ENCODE measurements around the gene MYRIP. TPM values are rescaled to one million over a fixed set of nuclear protein-coding genes. Genes with fewer than 3 reads are reported as not detected.

The MYRIP gene
- total and polyA plus RNA-seq, 4 donors = 0.15 to 11.0 (median 5.5) TPM

DNA sequence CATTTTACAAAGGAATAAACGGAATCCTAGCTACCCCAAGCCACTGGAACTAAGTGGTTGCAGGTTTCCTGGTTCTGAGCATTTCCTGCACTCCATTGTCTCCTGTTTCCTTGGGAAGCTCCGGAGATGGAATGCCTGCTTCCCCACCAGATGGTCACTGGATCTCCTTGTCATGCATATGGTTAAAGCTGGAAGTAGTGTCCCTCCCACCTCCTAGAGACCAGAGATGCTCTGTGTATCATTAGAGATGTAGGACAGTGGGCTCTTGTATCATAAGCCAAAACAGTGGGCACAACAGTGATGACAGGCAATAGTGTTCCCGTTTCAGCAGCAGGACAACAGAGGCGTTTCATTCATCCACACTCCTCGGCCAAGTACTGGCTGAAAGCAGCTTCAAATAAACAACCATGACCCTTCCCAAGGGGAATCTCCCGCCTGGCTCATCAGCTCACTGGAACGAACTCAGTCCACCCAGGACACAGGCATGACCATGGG, 363.9 kb downstream of the MYRIP start:
- WGBS, 2 donors = 42 to 49% methylated on average over 7 of the region's 7 CpGs
- no peak overlapping the region for H3K27ac ChIP-seq (ENCODE audit: low read depth in 1 of 2, low read length in 2 of 2)

DNA sequence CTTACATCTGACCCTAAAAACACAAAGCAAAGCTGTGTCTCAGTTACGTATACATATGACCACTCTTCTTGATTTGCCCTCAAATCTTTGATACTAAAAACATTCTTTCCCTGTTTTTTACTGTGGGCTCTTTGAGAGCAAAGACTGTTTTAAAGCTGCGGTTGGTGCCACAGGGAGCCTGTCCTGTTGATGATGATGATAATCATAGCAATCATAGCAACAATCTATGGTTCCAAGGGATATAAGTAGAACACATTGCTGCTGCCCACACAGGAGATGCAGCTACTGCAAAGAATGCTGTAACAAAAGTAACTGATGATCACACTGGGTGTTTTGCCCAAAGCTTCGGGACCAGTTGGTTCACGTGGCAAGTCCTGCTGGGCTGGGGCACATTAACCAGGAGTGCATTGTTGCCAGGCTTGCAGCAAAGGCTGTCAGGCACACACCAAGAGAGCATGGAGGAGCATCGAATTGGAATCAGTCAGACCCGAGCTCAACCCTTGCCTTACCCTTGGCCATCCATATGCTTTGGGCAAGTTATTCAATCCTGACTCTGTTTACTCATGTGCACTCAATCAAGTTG, 368.7 kb downstream of the MYRIP start:
- intact Hi-C loops (cut with DNase I) = loop anchor here (2.0 to 5.0 kb wide), 4 partner anchors 366 to 471 kb away; no protein-coding TSS in a partner anchor
- Histone ChIP-seq H3K4me1 (ENCODE audit: control insufficient read depth in 1 of 2, insufficient read depth in 2 of 2, low read length in 2 of 2) (no peaks in the 10 kb centered on the region), H3K4me3 (ENCODE audit: low read length in 2 of 2) (no peak overlapping the region), H3K9me3 (ENCODE audit: control insufficient read depth, low read length) (no peaks in the 10 kb centered on the region), H3K27ac (ENCODE audit: low read depth in 1 of 2, low read length in 2 of 2) (no peak overlapping the region), H3K36me3 (ENCODE audit: control insufficient read depth in 1 of 2, insufficient read depth in 2 of 2, low read length in 1 of 2) (no peaks in the 10 kb centered on the region), H3K27me3 (ENCODE audit: control insufficient read depth in 1 of 2, insufficient read depth in 2 of 2, low read length in 1 of 2) (peaks cover 0 to 1% of the 10 kb centered on the region in 2 donors)
- ATAC-seq (ENCODE audit: low FRiP score) = no peak
- DNase-seq = no peak
- 89 to 93% methylated on average over 6 of the region's 6 CpGs for WGBS, 2 donors

More for the DNA sequence above, 363.9 kb downstream of the MYRIP start:
- no peaks in the 10 kb centered on the region for H3K36me3 ChIP-seq (ENCODE audit: control insufficient read depth in 1 of 2, insufficient read depth in 2 of 2, low read length in 1 of 2)
- H3K4me1 ChIP-seq (ENCODE audit: control insufficient read depth in 1 of 2, insufficient read depth in 2 of 2, low read length in 2 of 2) = no peaks in the 10 kb centered on the region
- DNase-seq (no peak), ATAC-seq (ENCODE audit: low FRiP score) (no peak)
- no peak overlapping the region for H3K4me3 ChIP-seq (ENCODE audit: low read length in 2 of 2)
- intact Hi-C loops (cut with DNase I) = no loop called here
- no peaks in the 10 kb centered on the region for H3K9me3 ChIP-seq (ENCODE audit: control insufficient read depth, low read length)
- peaks cover 0 to 1% of the 10 kb centered on the region in 2 donors for H3K27me3 ChIP-seq (ENCODE audit: control insufficient read depth in 1 of 2, insufficient read depth in 2 of 2, low read length in 1 of 2)

- H3K36me3 ChIP-seq (ENCODE audit: control insufficient read depth in 1 of 2, insufficient read depth in 2 of 2, low read length in 1 of 2) = no peaks in the 10 kb centered on the region
- H3K27me3 ChIP-seq (ENCODE audit: control insufficient read depth in 1 of 2, insufficient read depth in 2 of 2, low read length in 1 of 2) = peaks cover 0 to 1% of the 10 kb centered on the region in 2 donors
- no peak overlapping the region for H3K27ac ChIP-seq (ENCODE audit: low read depth in 1 of 2, low read length in 2 of 2)
- no peak overlapping the region for H3K4me3 ChIP-seq (ENCODE audit: low read length in 2 of 2)
- ATAC-seq (ENCODE audit: low FRiP score) (peak; percentile 70), DNase-seq (peak; percentile 71 to 92)
- no peaks in the 10 kb centered on the region for H3K9me3 ChIP-seq (ENCODE audit: control insufficient read depth, low read length)
- intact Hi-C loops (cut with DNase I) = loop anchor here (2.0 to 5.0 kb wide), 4 partner anchors 367 to 472 kb away; no protein-coding TSS in a partner anchor
- WGBS, 2 donors = 1 to 2% methylated on average over 3 of the region's 3 CpGs
- no peaks in the 10 kb centered on the region for H3K4me1 ChIP-seq (ENCODE audit: control insufficient read depth in 1 of 2, insufficient read depth in 2 of 2, low read length in 2 of 2)
These were observed 369.6 kb downstream of the MYRIP start for GRCh38 chr3:40179016-40179415.

GRCh38 chr3:40181182-40181581, 371.8 kb downstream of the MYRIP start:
- intact Hi-C loops (cut with DNase I) = no loop called here
- DNase-seq = no peak
- 87 to 91% methylated on average over 3 of the region's 3 CpGs for WGBS, 2 donors
- H3K27me3 ChIP-seq (ENCODE audit: control insufficient read depth in 1 of 2, insufficient read depth in 2 of 2, low read length in 1 of 2) = no peaks in the 10 kb centered on the region
- H3K27ac ChIP-seq (ENCODE audit: low read depth in 1 of 2, low read length in 2 of 2) = no peak overlapping the region
- ATAC-seq (ENCODE audit: low FRiP score) = no peak
- H3K4me3 ChIP-seq (ENCODE audit: low read length in 2 of 2) = no peak overlapping the region
- no peaks in the 10 kb centered on the region for H3K36me3 ChIP-seq (ENCODE audit: control insufficient read depth in 1 of 2, insufficient read depth in 2 of 2, low read length in 1 of 2)
- H3K4me1 ChIP-seq (ENCODE audit: control insufficient read depth in 1 of 2, insufficient read depth in 2 of 2, low read length in 2 of 2) = no peaks in the 10 kb centered on the region
- no peaks in the 10 kb centered on the region for H3K9me3 ChIP-seq (ENCODE audit: control insufficient read depth, low read length)

GRCh38 chr3:40185029-40185695, 375.8 kb downstream of the MYRIP start:
- Histone ChIP-seq H3K4me3 (ENCODE audit: low read length in 2 of 2) (no peak overlapping the region), H3K27me3 (ENCODE audit: control insufficient read depth in 1 of 2, insufficient read depth in 2 of 2, low read length in 1 of 2) (no peaks in the 10 kb centered on the region), H3K27ac (ENCODE audit: low read depth in 1 of 2, low read length in 2 of 2) (no peak overlapping the region), H3K4me1 (ENCODE audit: control insufficient read depth in 1 of 2, insufficient read depth in 2 of 2, low read length in 2 of 2) (no peaks in the 10 kb centered on the region), H3K9me3 (ENCODE audit: control insufficient read depth, low read length) (no peaks in the 10 kb centered on the region), H3K36me3 (ENCODE audit: control insufficient read depth in 1 of 2, insufficient read depth in 2 of 2, low read length in 1 of 2) (no peaks in the 10 kb centered on the region)
- WGBS, 2 donors = 76 to 77% methylated on average over 10 of the region's 10 CpGs
- no peak for DNase-seq
- intact Hi-C loops (cut with DNase I) = no loop called here
- ATAC-seq (ENCODE audit: low FRiP score) = no peak

DNA sequence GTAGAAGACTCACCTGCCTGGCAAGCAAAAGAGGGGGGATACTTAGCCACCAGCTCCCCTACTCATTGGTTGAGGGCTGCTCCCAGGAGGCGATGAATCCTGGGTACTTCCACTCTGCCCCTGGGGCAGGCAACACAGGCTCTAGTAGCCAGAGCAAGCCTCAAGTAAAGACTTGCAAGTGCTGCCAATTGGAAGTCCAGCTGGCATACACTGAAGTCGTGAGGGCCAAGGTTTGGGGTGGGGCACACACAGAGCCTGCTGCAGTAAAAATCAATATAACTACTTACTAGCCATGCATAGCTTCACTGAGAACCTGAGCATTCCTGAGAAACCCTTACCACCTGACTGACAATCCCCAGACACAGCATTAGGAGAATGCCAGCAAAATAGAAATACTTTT, 377.1 kb downstream of the MYRIP start:
- no peaks in the 10 kb centered on the region for H3K9me3 ChIP-seq (ENCODE audit: control insufficient read depth, low read length)
- no peak for DNase-seq
- H3K36me3 ChIP-seq (ENCODE audit: control insufficient read depth in 1 of 2, insufficient read depth in 2 of 2, low read length in 1 of 2) = no peaks in the 10 kb centered on the region
- no peak overlapping the region for H3K27ac ChIP-seq (ENCODE audit: low read depth in 1 of 2, low read length in 2 of 2)
- H3K4me3 ChIP-seq (ENCODE audit: low read length in 2 of 2) = no peak overlapping the region
- H3K4me1 ChIP-seq (ENCODE audit: control insufficient read depth in 1 of 2, insufficient read depth in 2 of 2, low read length in 2 of 2) = no peaks in the 10 kb centered on the region
- no peak for ATAC-seq (ENCODE audit: low FRiP score)
- WGBS, 2 donors = 53 to 57% methylated on average over 2 of the region's 2 CpGs
- H3K27me3 ChIP-seq (ENCODE audit: control insufficient read depth in 1 of 2, insufficient read depth in 2 of 2, low read length in 1 of 2) = no peaks in the 10 kb centered on the region
- intact Hi-C loops (cut with DNase I) = no loop called here

GRCh38 chr3:40187945-40188344, 378.5 kb downstream of the MYRIP start:
- intact Hi-C loops (cut with DNase I) = no loop called here
- Histone ChIP-seq H3K4me1 (ENCODE audit: control insufficient read depth in 1 of 2, insufficient read depth in 2 of 2, low read length in 2 of 2) (no peaks in the 10 kb centered on the region), H3K36me3 (ENCODE audit: control insufficient read depth in 1 of 2, insufficient read depth in 2 of 2, low read length in 1 of 2) (no peaks in the 10 kb centered on the region), H3K27me3 (ENCODE audit: control insufficient read depth in 1 of 2, insufficient read depth in 2 of 2, low read length in 1 of 2) (no peaks in the 10 kb centered on the region), H3K9me3 (ENCODE audit: control insufficient read depth, low read length) (no peaks in the 10 kb centered on the region), H3K4me3 (ENCODE audit: low read length in 2 of 2) (no peak overlapping the region), H3K27ac (ENCODE audit: low read depth in 1 of 2, low read length in 2 of 2) (no peak overlapping the region)
- ATAC-seq (ENCODE audit: low FRiP score) (no peak), DNase-seq (no peak)
- 52 to 54% methylated on average over 3 of the region's 3 CpGs for WGBS, 2 donors

DNA sequence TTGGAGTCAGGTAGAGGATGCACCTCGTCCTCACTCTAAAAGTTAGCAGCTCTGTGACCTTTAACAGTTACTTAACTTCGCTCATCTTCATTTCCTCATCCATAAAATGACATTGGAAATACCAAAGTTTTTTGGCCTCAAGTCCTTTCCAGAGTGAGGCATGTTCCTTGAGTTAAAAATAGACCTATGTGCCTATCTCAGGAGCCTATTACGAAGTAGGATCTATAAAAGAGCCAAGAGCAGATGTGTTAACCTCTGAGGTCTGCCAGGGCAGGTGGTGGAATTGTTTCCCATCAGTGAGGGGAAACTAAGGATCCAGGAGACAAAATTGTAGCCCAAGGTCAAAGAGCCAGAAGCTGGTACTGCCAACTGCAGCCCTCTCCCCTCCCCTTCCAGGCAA, 379.7 kb downstream of the MYRIP start:
- Histone ChIP-seq H3K27ac (ENCODE audit: low read depth in 1 of 2, low read length in 2 of 2) (no peak overlapping the region), H3K36me3 (ENCODE audit: control insufficient read depth in 1 of 2, insufficient read depth in 2 of 2, low read length in 1 of 2) (no peaks in the 10 kb centered on the region), H3K9me3 (ENCODE audit: control insufficient read depth, low read length) (no peaks in the 10 kb centered on the region), H3K27me3 (ENCODE audit: control insufficient read depth in 1 of 2, insufficient read depth in 2 of 2, low read length in 1 of 2) (no peaks in the 10 kb centered on the region), H3K4me1 (ENCODE audit: control insufficient read depth in 1 of 2, insufficient read depth in 2 of 2, low read length in 2 of 2) (no peaks in the 10 kb centered on the region), H3K4me3 (ENCODE audit: low read length in 2 of 2) (no peak overlapping the region)
- ATAC-seq (ENCODE audit: low FRiP score) = no peak
- intact Hi-C loops (cut with DNase I) = no loop called here
- DNase-seq = no peak
- 71 to 73% methylated on average over 3 of the region's 3 CpGs for WGBS, 2 donors

DNA sequence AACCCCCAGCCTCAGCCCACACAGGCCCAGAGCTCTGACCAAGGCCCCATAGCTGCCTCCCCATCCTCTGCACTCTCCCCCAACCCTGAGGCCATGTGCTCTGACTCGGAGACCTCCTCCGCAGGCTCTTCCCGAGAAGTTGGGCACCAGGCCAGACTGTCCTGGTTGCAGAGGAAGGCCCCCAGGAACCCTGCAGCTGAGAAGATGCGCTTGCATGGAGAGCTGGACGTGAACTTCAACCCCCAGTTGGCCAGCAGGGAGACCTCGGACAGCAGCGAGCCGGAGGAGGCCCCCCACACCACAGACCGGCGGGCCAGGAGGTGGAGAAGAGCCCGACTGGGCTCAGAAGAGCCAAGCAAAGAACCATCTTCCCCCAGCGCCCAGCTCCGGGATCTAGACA, 380.6 kb downstream of the MYRIP start:
- intact Hi-C loops (cut with DNase I) = loop anchor here in 1 of 2 donors (2.0 kb wide), 1 partner anchor 127 kb away; no protein-coding TSS in a partner anchor
- H3K36me3 ChIP-seq (ENCODE audit: control insufficient read depth in 1 of 2, insufficient read depth in 2 of 2, low read length in 1 of 2) = no peaks in the 10 kb centered on the region
- DNase-seq (no peak), ATAC-seq (ENCODE audit: low FRiP score) (no peak)
- H3K27ac ChIP-seq (ENCODE audit: low read depth in 1 of 2, low read length in 2 of 2) = no peak overlapping the region
- no peaks in the 10 kb centered on the region for H3K4me1 ChIP-seq (ENCODE audit: control insufficient read depth in 1 of 2, insufficient read depth in 2 of 2, low read length in 2 of 2)
- no peaks in the 10 kb centered on the region for H3K27me3 ChIP-seq (ENCODE audit: control insufficient read depth in 1 of 2, insufficient read depth in 2 of 2, low read length in 1 of 2)
- no peak overlapping the region for H3K4me3 ChIP-seq (ENCODE audit: low read length in 2 of 2)
- no peaks in the 10 kb centered on the region for H3K9me3 ChIP-seq (ENCODE audit: control insufficient read depth, low read length)
- WGBS, 2 donors = 83 to 88% methylated on average over 13 of the region's 13 CpGs
